Activated CD4-positive, alpha-beta T cell treated with anti-CD3 and anti-CD28 coated beads, Interleukin-2, amount 50 U/mL, for 48 hours (primary cell): ENCODE measurements around the gene RASA4B.
A peak's percentile ranks its signal among the peaks of the same experiment; 100 is the strongest.

Source experiments
- DNase-seq, 2 experiments: peaks; one replicate each; pipeline ENCODE4 v3.0.0-alpha.2; 2020

RASA4B gene

DNA sequence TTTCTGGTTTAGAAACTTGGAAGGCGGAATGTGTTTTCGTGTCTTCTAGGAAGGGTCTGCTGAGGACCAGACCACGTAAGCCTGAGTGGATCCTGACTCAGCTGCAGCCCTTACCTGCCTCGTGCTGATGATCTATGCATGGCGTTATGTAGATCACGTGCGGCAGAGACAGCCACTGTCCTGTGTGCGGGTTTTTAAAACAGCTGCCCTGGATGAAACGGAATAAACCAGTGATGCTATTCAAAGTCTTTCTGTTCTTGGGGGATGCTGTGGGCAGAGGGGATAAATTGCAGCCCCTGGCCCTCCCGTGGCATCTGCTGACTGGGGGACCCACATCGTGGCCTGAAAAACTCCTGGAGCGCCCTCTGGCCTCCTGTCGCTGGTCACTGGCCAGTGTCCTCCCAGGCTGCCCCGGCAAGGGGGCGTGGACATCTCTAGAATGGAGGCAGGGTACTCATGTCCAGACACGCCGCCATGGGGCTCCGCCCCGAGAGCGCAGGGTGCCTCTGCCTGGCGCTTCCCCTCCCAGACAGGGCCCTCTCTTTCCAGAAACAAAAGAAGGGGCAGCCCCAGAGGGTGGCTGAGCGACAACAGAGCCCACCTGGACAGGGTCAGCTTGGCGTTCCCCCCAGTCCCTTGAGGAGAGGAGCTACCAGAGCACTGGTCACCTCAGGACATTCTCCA is 66.1 kb downstream of the RASA4B start:
- DNase-seq: no peak

DNA sequence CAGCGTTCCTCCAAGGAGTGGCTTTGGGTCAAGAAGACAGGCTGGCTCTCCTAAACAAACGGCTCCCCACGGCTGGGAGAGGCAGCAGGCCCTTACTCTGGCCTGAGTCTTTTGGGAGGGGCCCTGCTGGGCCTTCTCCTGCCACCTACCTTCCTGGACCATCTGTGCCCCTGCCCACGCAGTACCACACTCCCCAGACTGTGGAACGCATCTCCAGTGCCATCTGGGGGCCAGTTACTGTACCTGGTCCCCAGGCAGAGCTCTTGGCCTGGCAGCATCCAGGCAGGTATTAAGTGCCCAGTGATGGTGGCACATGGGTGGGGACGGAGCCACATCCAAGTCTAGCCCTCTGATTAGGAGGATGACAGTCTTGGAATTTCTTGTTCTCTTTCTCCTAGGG is 67.3 kb downstream of the RASA4B start:
- DNase-seq: peak; percentile 52 to 64

DNA sequence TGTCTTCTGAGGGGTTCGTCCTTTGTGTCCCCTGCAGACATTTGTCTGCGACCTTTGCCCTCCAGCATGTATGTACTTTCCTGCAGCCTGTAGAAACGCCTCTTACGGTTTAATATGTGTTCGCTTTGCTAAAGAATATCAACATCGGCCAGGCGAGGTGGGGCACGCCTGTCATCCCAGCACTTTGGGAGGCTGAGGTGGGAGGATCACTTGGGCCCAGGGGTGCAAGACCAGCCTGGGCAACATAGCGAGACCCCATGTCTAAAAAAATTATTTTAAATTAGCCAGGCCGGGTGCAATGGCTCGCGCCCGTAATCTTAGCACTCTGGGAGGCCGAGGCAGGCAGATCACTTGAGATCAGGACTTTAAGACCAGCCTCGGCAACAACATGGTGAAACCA is 68.4 kb downstream of the RASA4B start:
- no peak for DNase-seq

DNA sequence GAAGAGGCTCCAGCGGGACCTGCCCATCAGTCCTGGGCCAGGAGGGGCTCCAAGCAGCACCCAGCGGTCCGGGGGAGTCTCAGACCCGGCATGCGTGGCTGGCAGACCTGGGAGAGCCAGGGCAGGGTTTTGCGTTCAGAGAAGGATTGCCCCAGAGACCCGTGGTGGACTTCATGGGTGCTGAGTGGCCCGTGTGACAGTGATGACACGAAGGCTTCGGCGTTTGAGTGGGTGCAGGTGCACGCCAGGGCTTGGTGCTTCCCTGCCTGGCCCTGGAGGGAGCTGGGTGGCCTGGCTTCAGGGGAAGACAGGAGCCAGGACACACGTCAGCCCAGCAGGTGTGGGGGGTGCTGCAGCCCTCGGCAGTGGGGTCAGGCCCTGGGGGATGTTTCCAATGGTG is 70.3 kb downstream of the RASA4B start:
- no peak for DNase-seq

DNA sequence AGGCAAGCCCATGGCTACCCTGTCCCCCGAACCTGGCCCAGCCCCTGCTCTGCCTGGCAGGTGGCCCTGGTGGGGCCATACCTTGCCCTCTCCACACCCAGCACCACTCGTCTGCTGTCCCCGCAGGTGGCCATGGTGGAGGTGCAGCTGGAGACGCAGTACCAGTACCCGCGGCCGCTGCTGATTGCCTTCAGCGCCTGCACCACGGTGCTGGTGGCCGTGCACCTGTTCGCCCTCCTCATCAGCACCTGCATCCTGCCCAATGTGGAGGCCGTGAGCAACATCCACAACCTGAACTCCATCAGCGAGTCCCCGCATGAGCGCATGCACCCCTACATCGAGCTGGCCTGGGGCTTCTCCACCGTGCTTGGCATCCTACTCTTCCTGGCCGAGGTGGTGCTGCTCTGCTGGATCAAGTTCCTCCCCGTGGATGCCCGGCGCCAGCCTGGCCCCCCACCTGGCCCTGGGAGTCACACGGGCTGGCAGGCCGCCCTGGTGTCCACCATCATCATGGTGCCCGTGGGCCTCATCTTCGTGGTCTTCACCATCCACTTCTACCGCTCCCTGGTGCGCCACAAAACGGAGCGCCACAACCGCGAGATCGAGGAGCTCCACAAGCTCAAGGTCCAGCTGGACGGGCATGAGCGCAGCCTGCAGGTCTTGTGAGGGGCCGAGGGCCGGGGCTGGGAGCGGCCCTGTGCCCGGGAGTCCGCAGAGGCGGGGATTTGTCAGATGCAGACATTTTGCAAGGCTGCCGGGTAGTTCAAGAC is 71.0 kb downstream of the RASA4B start:
- no peak for DNase-seq

DNA sequence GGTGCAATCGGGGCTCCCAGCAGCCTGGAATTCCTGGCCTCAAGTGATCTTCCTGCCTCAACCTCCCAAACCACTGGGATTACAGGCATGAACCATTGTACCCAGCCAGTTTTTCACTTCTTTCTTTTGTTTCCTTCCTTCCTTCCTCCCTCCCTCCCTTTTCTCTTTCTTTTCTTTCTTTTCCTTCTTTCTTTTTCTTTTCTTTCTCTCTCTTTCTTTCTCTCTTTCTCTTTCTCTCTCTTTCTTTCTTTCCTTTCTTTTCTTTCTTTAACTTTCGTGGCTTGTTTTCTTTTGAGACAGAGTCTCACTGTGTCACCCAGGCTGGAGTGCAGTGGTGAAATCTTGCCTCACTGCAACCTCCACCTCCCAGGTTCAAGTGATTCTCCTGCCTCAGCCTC is 71.9 kb downstream of the RASA4B start:
- no peak for DNase-seq

DNA sequence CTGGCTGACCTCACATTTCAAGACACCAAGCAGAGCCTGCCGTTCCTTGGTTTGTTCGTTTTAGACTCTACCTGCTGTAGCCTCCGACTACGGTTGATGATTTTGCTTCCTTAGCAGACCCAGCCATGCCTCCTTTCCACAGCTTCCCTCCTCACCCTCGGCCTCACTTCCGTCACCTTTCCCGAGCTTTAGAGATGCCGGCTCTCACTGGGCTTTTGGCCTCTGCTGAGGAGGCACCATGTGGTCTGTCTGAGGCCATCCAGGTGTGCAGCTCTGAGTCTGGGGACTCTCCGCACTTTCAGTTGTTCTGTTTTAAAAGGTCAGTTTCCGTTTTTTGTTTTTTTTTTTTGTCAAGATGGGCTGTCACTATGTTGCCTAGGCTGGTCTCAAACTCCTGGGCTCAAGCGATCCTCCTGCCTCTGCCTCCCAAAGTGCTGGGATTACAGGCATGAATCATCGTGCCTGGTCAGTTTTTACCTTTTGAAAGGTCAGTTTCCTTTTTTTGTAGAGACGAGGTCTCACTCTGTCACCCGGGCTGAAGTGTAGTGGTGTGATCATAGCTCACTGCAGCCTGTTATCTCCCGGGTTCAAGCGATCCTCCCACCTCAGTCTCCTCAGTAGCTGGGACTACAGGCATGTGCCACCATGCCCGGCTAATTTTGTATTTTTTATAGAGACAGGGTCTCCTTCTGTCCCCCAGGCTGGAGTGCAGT is 72.5 kb downstream of the RASA4B start:
- DNase-seq: no peak

DNA sequence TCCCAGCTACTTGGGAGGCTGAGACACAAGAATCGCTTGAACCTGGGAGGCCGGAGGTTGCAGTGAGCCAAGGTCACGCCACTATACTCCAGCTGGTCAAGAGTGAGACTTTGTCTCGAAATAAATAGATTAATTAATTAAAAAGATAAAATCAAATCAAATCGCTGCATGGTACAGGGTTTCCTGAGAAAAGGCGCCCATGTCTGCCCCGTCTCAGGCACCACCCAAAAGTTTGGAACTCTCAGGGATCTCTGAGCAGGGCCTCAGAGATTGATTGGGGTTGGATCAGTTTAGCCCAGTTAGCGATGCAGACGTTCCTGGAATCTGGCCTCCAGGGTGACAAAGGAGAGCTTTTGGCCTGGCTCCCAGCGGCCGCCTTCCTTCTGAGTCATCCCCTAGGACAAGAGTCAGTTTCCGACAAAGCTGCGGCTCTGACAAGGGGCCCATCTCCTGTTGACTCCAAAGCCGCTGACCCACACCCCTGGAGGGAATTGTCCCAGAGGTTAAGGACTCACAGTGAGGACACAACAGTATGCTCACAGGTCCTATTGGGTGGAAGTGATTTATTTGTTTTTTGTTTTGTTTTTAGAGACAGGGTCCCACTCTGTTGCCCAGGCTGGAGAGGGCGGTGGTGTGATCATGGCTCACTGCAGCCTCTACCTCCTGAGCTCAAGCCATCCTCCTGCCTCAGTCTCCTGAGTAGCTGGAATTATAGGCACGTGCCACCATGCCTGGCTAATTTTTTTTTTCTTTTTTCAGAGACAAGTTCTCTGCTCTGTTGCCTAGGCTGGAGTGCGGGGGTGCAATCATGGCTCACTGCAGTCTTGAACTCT is 77.4 kb downstream of the RASA4B start:
- DNase-seq: no peak

DNA sequence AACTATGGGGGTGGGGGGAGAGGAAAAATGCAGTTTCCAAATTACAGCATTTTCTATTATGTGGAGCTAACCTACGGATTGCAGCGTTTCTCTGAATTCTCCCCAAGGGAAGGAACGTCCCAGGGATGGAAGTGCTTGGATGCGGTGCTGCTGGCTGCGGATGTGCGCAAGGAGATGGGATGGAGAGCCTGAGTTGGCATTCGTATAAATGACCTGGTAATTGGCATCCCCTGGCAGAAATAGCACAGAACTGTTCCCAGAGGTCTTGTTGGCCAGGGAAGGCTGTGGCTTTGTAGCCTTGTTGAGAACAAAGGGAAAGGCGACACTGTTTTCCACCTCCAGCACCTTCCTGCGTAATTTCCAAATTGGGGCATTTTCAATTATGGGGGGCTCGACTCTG is 81.5 kb downstream of the RASA4B start:
- DNase-seq: no peak

DNA sequence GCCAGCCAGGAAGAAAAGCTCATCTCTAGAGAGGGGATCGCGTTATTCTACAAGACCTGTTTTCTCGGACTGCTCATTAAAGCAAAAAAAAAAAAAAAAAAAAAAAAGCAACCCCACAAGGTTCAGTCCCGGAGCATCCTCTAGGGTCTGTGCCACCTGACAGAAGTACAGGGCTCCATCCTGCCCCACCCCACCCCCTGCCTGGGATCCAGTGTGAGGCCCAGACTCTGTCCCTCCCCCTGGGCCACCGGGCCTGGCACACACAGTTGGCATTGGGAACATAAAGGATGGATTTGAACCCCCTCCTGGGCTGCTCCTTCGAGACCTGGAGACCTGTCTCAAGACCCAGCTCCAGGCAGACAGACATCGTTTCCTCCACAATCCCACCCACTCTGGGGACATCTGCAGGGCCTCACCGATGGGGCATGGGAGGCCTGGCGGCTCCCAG is 83.5 kb downstream of the RASA4B start:
- peak; percentile 33 to 44 for DNase-seq

DNA sequence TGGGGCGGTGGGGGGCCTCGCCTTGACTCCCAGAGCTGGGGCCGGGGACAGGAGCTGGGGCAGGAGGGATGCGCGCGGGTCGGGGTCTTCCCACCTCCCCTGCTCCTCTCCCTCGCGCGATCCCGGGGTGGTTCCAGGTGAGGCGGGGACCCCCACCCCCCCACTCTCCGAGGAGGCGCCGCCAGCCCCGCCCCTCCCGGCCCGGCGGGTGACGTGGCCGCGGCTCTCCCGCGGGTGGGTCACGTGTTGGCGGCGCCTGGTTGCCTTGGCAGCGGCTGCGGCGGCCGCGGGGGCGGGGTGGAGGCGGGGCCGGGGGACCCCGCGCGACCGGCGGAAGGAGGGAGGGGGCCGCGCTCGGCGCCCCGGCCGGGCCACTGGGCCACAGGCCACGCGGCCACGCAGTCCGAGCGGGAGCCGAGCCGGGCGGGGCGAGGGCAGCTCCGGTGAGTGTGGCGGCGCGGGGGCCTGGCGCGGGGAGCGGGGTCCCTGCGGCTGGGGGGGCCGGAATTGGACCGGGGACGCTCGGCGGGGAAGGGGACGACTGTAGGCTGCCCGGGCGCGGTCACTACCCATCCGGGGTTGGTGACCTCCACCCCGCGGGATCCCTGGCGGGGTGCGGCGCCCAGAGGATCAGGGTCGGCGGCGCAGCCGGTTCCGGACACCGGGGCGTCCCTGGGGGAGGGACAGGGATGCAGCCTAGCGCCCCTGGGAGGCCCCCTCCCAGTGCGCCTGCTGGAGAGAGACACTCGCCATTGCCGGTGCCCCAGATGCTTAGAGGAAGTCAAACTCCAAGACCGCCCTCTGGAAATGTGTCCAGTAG is 84.1 kb downstream of the RASA4B start, which contains the start of gene ORAI2:
ORAI2 (plus strand) TSS at position 357 of the 820 bp plus-strand sequence. CDS start 5,382 bp downstream, outside the sequence.
- DNase-seq: peak; percentile 85 to 88
